Loucy (cell line): ENCODE results near the gene FGF14.

Source experiments
- EZH2phosphoT487 ChIP-seq: fragments of 200-600 bp; IDR thresholded peaks from 2 replicates; pipeline ENCODE4 v1.6.1; 2018; ENCODE audit warnings: antibody characterized with exemption, mild to moderate bottlenecking, moderate library complexity, borderline replicate concordance
- TF ChIP-seq, protein P1 (sequence below): fragments of 200-600 bp; sonication (generic); conservative IDR thresholded peaks from 2 replicates; pipeline ENCODE4 v1.5.1; 2014; ENCODE audit warnings: mild to moderate bottlenecking, antibody characterized with exemption, low read length

DNA sequence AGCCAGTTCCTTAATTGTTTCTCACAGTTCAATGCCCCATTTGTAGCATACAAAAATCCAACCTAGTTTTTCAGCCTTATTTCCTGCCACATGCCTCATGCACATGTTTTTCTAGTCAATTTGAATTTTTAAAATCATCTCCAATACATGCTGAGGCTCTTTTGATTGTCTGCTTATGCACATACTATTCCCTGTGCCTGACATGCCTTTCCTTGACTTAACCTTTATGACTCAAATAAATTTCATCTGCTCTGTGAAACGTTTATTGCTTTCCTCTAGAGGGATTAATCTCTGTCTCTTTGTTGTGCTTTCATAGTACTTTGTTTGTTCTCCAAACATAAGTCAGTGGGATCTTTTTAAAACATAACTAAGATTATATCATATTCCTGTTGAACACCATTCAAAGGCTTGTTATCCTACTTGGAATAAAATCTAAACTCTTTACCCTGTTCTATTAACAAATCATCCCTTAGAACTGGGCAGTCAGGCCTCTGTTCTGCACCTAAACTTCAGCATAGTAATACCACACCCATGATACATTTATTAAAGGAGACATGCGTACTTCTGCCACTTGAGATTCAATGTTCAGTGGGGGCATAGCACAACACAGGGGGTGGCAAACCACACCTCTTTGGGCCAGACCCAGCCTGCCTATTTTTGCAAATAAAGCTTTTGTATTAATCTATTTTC is 346.6 kb downstream of the FGF14 start:
- TF ChIP-seq, protein P1, sequence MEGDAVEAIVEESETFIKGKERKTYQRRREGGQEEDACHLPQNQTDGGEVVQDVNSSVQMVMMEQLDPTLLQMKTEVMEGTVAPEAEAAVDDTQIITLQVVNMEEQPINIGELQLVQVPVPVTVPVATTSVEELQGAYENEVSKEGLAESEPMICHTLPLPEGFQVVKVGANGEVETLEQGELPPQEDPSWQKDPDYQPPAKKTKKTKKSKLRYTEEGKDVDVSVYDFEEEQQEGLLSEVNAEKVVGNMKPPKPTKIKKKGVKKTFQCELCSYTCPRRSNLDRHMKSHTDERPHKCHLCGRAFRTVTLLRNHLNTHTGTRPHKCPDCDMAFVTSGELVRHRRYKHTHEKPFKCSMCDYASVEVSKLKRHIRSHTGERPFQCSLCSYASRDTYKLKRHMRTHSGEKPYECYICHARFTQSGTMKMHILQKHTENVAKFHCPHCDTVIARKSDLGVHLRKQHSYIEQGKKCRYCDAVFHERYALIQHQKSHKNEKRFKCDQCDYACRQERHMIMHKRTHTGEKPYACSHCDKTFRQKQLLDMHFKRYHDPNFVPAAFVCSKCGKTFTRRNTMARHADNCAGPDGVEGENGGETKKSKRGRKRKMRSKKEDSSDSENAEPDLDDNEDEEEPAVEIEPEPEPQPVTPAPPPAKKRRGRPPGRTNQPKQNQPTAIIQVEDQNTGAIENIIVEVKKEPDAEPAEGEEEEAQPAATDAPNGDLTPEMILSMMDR = no peak
- no peak for TF ChIP-seq EZH2phosphoT487
